ENCODE results near the gene ARHGDIA.
A peak's percentile ranks its signal among the peaks of the same experiment; 100 is the strongest.

ARHGDIA gene

GRCh38 chr17:81866440-81867169, 4.5 kb downstream of the ARHGDIA start:
- DNase-seq = no peak
- H3K4me1 Mint-ChIP-seq = peaks cover 54% of the 10 kb centered on the region
- peak overlapping the region; percentile 81 for H3K27ac Mint-ChIP-seq

GRCh38 chr17:81865733-81866439, 5.3 kb downstream of the ARHGDIA start:
- peaks cover 41% of the 10 kb centered on the region for H3K36me3 Mint-ChIP-seq (ENCODE audit: low read depth)

More at GRCh38 chr17:81866440-81867169, 4.5 kb downstream of the ARHGDIA start:
- Mint-ChIP-seq H3K36me3 (ENCODE audit: low read depth) (peaks cover 38% of the 10 kb centered on the region), H3K4me3 (peak overlapping the region; percentile 36), H3K9me3 (no peaks in the 10 kb centered on the region), H3K27me3 (no peaks in the 10 kb centered on the region)
- peak; percentile 1 for ATAC-seq

GRCh38 chr17:81865358-81865732, 5.8 kb downstream of the ARHGDIA start:
- Mint-ChIP-seq H3K27me3 (peaks cover 3% of the 10 kb centered on the region), H3K4me1 (peaks cover 58% of the 10 kb centered on the region), H3K27ac (no peak overlapping the region), H3K36me3 (ENCODE audit: low read depth) (peaks cover 45% of the 10 kb centered on the region), H3K4me3 (no peak overlapping the region), H3K9me3 (no peaks in the 10 kb centered on the region)
- no peak for ATAC-seq
- DNase-seq = no peak

More at GRCh38 chr17:81865733-81866439, 5.3 kb downstream of the ARHGDIA start:
- no peaks in the 10 kb centered on the region for H3K27me3 Mint-ChIP-seq
- H3K9me3 Mint-ChIP-seq = no peaks in the 10 kb centered on the region
- no peak overlapping the region for H3K4me3 Mint-ChIP-seq
- no peak for DNase-seq
- H3K4me1 Mint-ChIP-seq = peaks cover 55% of the 10 kb centered on the region
- no peak for ATAC-seq
- H3K27ac Mint-ChIP-seq = peak overlapping the region; percentile 81

GRCh38 chr17:81863833-81864768, 7.0 kb downstream of the ARHGDIA start:
- H3K4me3 Mint-ChIP-seq = peak overlapping the region; percentile 84
- no peak for DNase-seq
- H3K36me3 Mint-ChIP-seq (ENCODE audit: low read depth) = peaks cover 41% of the 10 kb centered on the region
- peaks cover 56% of the 10 kb centered on the region for H3K4me1 Mint-ChIP-seq
- no peak for ATAC-seq
- H3K27me3 Mint-ChIP-seq = peaks cover 3% of the 10 kb centered on the region
- peak overlapping the region; percentile 95 for H3K27ac Mint-ChIP-seq
- no peaks in the 10 kb centered on the region for H3K9me3 Mint-ChIP-seq

- peaks cover 62% of the 10 kb centered on the region for H3K4me1 Mint-ChIP-seq
These were observed 7.9 kb downstream of the ARHGDIA start for GRCh38 chr17:81863123-81863675.

GRCh38 chr17:81860756-81861568, 10.2 kb downstream of the ARHGDIA start:
- ATAC-seq (peak; percentile 91), DNase-seq (peak; percentile 99)
- Mint-ChIP-seq H3K36me3 (ENCODE audit: low read depth) (peaks cover 60% of the 10 kb centered on the region), H3K4me1 (peaks cover 56% of the 10 kb centered on the region), H3K27ac (peak overlapping the region; percentile 99), H3K9me3 (no peaks in the 10 kb centered on the region), H3K27me3 (peaks cover 3% of the 10 kb centered on the region), H3K4me3 (peak overlapping the region; percentile 94)

More at GRCh38 chr17:81863123-81863675, 7.9 kb downstream of the ARHGDIA start:
- peak overlapping the region; percentile 95 for H3K27ac Mint-ChIP-seq
- peaks cover 46% of the 10 kb centered on the region for H3K36me3 Mint-ChIP-seq (ENCODE audit: low read depth)
- peaks cover 3% of the 10 kb centered on the region for H3K27me3 Mint-ChIP-seq
- peak overlapping the region; percentile 84 for H3K4me3 Mint-ChIP-seq
- H3K9me3 Mint-ChIP-seq = no peaks in the 10 kb centered on the region
- DNase-seq = no peak
- ATAC-seq = no peak

GRCh38 chr17:81859906-81860755, 11.0 kb downstream of the ARHGDIA start, which contains the start of gene P4HB:
Gene P4HB, minus strand, starts transcription at chr17:81860535. Its CDS starts 64 bp downstream, at chr17:81860471.
- Mint-ChIP-seq H3K27me3 (peaks cover 3% of the 10 kb centered on the region), H3K9me3 (no peaks in the 10 kb centered on the region), H3K36me3 (ENCODE audit: low read depth) (peaks cover 62% of the 10 kb centered on the region), H3K27ac (peak within 1 kb of the TSS; percentile 99), H3K4me1 (peaks cover 50% of the 10 kb centered on the region), H3K4me3 (peak within 1 kb of the TSS; percentile 98)
- ATAC-seq (no peak), DNase-seq (peak; percentile 96)

- Mint-ChIP-seq H3K4me3 (peak overlapping the region; percentile 98), H3K27ac (peak overlapping the region; percentile 92), H3K4me1 (peaks cover 50% of the 10 kb centered on the region), H3K9me3 (no peaks in the 10 kb centered on the region), H3K27me3 (peaks cover 3% of the 10 kb centered on the region), H3K36me3 (ENCODE audit: low read depth) (peaks cover 60% of the 10 kb centered on the region)
- no peak for DNase-seq
- no peak for ATAC-seq
These were observed 11.9 kb downstream of the ARHGDIA start for GRCh38 chr17:81858967-81859905.

GRCh38 chr17:81858170-81858966, 12.8 kb downstream of the ARHGDIA start:
- Mint-ChIP-seq H3K27me3 (peaks cover 3% of the 10 kb centered on the region), H3K4me1 (peaks cover 42% of the 10 kb centered on the region), H3K36me3 (ENCODE audit: low read depth) (peaks cover 62% of the 10 kb centered on the region), H3K4me3 (peak overlapping the region; percentile 98), H3K9me3 (no peaks in the 10 kb centered on the region), H3K27ac (peak overlapping the region; percentile 42)
- ATAC-seq = no peak
- DNase-seq = no peak

GRCh38 chr17:81854974-81855774, 16.0 kb downstream of the ARHGDIA start:
- Mint-ChIP-seq H3K9me3 (no peaks in the 10 kb centered on the region), H3K4me3 (no peak overlapping the region), H3K4me1 (peaks cover 24% of the 10 kb centered on the region), H3K36me3 (ENCODE audit: low read depth) (peaks cover 68% of the 10 kb centered on the region), H3K27me3 (no peaks in the 10 kb centered on the region), H3K27ac (no peak overlapping the region)
- ATAC-seq (no peak), DNase-seq (no peak)

- Mint-ChIP-seq H3K36me3 (ENCODE audit: low read depth) (peaks cover 45% of the 10 kb centered on the region), H3K27me3 (no peaks in the 10 kb centered on the region), H3K9me3 (no peaks in the 10 kb centered on the region), H3K4me3 (no peak overlapping the region), H3K4me1 (peaks cover under 1% of the 10 kb centered on the region), H3K27ac (no peak overlapping the region)
- DNase-seq (no peak), ATAC-seq (no peak)
These were observed 18.9 kb downstream of the ARHGDIA start for GRCh38 chr17:81852237-81852636.

Measured in activated naive CD8-positive, alpha-beta T cell treated with anti-CD3 and anti-CD28 coated beads, Interleukin-2, amount 50 U/mL, for 24 hours (primary cell).